ENCODE results near the gene LCLAT1. TPM values are rescaled to one million over a fixed set of nuclear protein-coding genes. Genes with fewer than 3 reads are reported as not detected.

The LCLAT1 gene
- polyA plus RNA-seq, 1 donor, result 8.5 TPM

- DNase-seq, result peak; percentile 40
These were observed 232.5 kb downstream of the LCLAT1 start for GRCh38 chr2:30679426-30680088.

DNA sequence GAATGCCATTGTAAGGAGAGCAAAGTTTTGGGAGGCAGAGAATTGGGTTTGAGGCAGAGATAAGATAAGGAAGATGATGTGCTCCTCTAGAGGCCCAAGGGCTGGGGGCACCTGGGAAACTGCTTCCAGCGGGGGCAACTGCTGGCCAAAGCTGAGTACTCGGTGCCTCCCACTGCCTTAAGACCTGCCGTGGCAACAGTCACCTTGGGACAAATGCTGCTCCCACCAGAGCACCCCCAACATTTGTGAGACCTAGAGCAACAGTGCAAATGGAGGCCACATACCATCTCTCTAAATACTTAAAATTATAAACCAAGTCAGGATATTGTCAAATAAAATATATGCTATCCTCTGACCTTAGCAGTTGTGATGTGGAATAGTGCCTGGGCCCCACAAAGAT lies 233.1 kb downstream of the LCLAT1 start:
- no peak for DNase-seq

- no peak for DNase-seq
These were observed 234.0 kb downstream of the LCLAT1 start for GRCh38 chr2:30681022-30681421.

DNA sequence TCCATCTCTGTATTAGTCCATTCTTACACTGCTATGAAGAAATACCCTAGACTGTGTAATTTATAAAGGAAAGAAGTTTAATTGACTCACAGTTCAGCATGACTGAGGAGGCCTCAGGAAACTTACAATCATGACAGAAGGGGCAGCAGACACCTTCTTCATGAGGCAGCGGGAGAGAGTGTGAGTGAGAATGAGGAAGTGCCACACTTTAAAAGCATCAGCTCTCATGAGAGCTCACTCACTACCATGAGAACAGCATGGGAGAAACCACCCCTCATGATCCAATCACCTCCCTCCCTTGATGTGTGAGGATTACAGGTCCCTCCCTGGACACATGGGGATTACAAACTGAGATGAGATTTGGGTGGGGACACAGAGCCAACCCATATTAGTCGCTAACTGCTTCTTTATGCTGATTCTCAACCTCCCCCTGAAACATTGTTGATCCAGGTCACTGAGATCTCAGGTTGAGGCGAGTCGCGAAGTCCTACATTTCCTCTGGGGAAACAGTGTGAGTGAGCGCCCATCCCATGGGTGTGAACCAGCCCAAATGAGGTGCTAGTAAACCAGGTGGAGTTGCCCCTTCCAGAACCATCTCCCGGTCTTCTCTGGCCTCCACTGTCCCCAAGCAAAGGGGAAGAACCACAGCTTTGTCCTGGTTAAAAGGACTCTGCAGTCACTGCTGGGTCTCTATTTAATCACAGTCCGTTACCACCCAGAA lies 236.3 kb downstream of the LCLAT1 start:
- DNase-seq, result no peak

DNA sequence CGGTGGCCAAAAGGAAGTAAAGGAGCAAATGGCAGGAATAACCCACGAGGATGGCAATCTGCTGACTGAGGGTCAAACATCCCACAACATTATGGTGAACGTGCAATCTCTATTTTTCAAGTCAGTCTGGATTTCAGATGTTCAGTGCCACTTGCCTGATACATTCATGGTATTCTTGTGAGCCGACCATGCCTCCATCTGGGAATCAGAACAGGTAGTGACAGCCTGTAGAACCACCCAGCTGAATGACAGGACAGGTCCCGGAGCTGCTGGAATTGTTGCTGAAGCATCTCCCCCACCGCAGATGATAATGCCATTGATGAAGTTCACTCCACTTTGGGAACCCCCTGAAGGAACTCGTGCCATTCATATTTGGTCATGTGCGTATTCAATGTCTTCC lies 237.0 kb downstream of the LCLAT1 start:
- no peak for DNase-seq

DNA sequence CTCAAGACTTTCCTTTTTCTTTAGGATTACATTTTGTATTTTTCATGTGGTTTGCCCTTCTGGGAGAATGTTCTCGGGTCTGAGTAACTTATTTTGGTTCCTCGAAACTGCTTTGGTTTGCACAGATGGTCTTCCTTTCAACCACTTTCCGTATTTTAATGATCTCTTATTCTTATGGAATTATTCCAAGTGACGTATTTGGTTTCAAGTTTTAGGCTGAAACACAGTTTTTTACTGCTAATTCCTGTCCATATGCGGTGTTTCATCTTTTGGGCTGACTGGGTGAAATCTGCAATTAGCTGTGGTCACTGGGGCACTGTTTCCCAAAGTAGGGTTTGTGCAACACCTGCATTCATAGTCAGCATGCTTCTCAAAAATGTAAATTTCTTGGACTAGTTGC lies 237.5 kb downstream of the LCLAT1 start:
- DNase-seq, result no peak

DNA sequence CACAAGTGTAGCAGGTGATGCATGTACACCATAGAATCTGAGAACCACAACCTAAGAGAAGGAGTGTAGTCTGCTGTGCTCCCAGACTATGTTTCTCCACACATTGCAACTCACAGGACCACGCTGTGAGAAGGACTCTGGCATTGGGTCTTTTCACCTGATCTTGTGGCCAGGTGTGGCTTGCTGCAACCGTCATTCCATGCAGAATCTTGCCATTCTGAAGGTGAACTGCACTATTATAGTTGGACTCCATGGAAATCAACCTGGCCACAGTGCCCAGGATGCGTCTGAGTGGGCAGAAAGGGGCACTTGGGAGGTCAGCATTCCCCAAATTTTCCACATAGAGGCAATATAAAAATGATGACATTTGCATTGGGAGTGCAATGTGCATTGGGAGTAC lies 237.9 kb downstream of the LCLAT1 start:
- DNase-seq, result no peak

DNA sequence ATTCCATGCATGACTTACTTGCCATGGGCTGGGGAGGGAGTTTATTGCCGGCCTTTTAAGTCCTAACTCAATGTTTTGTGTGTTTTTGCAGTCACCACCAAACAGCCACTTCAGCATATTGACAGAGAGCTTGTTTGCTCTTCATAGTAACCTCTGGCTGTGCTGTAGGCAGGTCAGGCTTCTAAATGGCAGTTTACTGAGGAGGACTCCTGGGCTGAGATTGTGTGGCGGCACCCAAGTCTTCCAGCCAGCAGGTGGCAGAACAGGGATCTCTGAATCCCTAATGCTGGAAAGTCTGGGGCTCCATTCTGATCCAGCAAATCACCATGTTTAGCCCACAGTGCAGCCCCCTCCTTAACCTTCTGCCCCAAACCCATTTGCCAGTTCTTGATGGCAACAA lies 239.0 kb downstream of the LCLAT1 start:
- no peak for DNase-seq

- DNase-seq, result no peak
These were observed 239.6 kb downstream of the LCLAT1 start for GRCh38 chr2:30686669-30687068.

- no peak for DNase-seq
These were observed 241.9 kb downstream of the LCLAT1 start for GRCh38 chr2:30688956-30689401.

GRCh38 chr2:30689496-30690125 lies 242.6 kb downstream of the LCLAT1 start:
- no peak for DNase-seq

DNA sequence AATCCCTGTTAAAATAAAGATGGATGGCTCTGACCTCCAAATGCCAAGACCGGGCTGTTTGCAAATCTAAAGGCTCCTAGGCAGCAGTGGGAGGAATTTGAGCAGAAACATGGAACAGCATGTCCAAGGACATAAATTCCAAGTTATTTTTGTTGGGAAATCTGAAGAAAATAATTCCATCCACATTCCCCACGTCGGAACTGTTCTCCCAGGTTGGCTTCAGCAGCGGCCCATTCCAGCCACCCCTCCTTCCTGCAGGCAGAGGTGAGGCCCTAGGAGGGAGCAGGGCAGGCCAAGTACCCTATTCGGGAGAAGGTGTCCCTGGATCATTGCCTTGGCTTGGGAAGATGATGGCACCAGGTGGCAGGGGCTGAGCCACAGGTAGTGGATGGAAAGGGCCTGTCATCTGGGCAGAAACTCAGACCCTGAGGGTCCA lies 243.1 kb downstream of the LCLAT1 start:
- no peak for DNase-seq

DNA sequence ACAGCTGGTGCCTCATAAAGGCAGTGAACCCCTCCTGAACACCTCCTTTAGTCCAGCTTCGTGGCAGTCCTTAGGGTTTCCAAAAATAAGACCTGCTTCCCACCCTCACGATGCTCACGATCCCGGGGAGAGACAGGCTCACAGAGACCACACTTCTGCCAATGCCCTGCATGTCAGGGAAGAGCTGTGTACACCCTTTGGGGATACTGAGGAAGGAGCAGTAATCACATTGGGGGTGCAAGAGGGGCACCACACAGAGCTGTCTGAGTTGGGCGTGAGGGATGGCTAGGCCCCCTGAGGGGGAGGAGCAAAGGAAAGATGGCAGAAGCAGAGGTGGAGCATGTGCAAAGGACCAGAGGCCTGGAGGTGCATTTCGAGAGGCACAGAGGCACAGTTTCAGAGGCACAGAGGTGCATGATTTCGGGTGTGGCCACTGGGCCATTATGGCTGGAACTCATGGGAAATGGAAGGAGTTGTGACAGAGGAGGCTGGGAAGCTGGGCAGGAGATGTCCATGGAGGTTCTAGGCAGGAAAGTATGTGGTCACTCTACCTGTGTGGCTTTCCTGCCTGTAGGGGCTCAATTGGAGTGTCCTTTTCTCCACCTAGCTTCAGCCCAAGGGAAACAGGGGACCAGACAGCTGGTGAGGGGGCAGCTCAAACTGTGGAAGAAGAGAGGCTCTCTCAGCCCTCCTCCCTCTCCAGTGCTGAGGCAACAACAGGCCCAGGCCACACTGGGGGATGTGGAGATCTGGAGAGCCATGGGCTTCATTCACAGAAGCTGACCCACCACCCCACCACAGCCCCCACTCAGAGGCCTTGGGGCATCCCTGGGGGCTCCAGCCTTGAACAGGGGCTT lies 244.3 kb downstream of the LCLAT1 start:
- no peak for DNase-seq

DNA sequence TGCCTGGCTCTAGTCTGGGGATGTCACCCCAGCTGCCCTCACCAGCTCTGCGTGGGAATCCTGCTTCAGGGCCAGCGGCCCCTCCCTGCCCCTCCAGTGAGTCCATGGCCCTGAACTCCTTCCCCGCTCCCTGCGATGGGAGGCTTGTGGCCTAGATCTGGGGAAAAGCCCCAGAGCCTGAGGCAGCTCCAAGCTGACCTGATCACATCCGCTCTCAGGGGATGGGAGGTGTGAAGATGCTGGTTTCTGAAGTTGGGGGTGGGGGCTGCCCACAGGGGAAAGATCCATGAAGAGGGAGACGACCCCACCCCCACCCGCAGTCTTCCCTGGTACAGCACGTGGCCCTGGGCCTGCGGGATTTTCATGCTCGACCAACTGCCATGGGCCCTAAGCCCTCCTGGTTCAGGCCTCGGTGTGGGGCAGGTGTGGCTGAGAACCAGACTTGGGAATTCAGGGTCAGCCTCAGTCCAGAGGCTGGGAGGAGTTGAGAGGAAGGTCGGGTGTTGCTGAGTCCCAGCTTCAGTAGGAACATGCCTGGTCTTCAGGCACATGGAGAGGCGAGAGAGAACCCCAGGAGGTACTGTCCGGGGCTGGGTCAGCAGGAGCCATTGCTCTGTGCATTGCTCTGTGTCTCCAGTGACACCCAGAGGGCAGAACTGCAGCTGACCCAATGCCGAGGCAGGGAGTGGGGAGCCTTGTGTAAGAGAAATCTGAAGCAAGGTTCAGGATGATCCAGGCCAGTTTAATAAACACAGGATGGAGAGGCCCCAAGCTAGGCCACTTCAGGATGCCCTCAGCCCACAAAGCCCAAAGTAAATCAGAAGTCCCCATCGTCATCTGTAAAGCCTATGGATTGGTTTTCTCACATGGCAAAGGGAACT lies 245.1 kb downstream of the LCLAT1 start:
- no peak for DNase-seq

GRCh38 chr2:30692829-30693275 lies 245.8 kb downstream of the LCLAT1 start:
- DNase-seq, result no peak

Other genes starting within 250 kb of the LCLAT1 start
- gene LBH, start 215.7 kb upstream of the LCLAT1 start, polyA plus RNA-seq (ENCODE audit: insufficient read length), result 28.6 TPM

Measured in hindlimb muscle (tissue), 1 donor.